GM12878 (cell line): Measurements from ENCODE around the gene STK16. TPM values are rescaled to one million over a fixed set of nuclear protein-coding genes. Genes with fewer than 3 reads are reported as not detected.

ENCODE experiments used
- BCL11A ChIP-seq: IDR thresholded peaks from 2 replicates; pipeline ENCODE4 v1.6.1; 2011; ENCODE audit warnings: low read depth, low read length
- CBX5 ChIP-seq: sonication (generic); IDR thresholded peaks from 2 replicates; pipeline ENCODE4 v1.6.1; 2016; ENCODE audit warnings: low read depth, moderate library complexity, mild to moderate bottlenecking, inconsistent platforms
- CHD4 ChIP-seq: fragments of 200-600 bp; sonication (generic); IDR thresholded peaks from 2 replicates; pipeline ENCODE4 v1.6.1; 2016; ENCODE audit warnings: mild to moderate bottlenecking
- CREB1 ChIP-seq: IDR thresholded peaks from 2 replicates; pipeline ENCODE4 v1.6.1; 2012; ENCODE audit warnings: low read depth, mild to moderate bottlenecking, inconsistent platforms
- EED ChIP-seq: sonication (generic); IDR thresholded peaks from 2 replicates; pipeline ENCODE4 v1.6.1; 2016; ENCODE audit warnings: antibody characterized with exemption, low read depth
- HCFC1 ChIP-seq: fragments of 150-350 bp; IDR thresholded peaks from 2 replicates; pipeline ENCODE4 v1.6.1; 2014; ENCODE audit warnings: low read length
- IKZF2 ChIP-seq, 2 experiments: fragments of 450-650 bp; IDR thresholded peaks; 2 replicates each; pipeline ENCODE4 v1.6.1; 2017; ENCODE audit warnings: mild to moderate bottlenecking in 2 of 2, moderate library complexity in 2 of 2
- JUND ChIP-seq: IDR thresholded peaks from 2 replicates; pipeline ENCODE4 v1.6.1; 2012; ENCODE audit warnings: low read depth, mild to moderate bottlenecking, low read length, improper control_type of control experiment, moderate library complexity
- KAT2A ChIP-seq: conservative IDR thresholded peaks from 2 replicates; pipeline ENCODE4 v1.6.1; 2011; ENCODE audit warnings: low read depth, low read length; ENCODE audit not compliant: control insufficient read depth
- MEF2B ChIP-seq: fragments of 450-650 bp; IDR thresholded peaks from 2 replicates; pipeline ENCODE4 v1.6.1; 2018; ENCODE audit warnings: mild to moderate bottlenecking, moderate library complexity; ENCODE audit not compliant: partially characterized antibody, poor library complexity, severe bottlenecking
- MTA2 ChIP-seq: fragments of 450-650 bp; IDR thresholded peaks from 2 replicates; pipeline ENCODE4 v1.6.1; 2016; ENCODE audit warnings: low read depth, mild to moderate bottlenecking, moderate library complexity
- MYB ChIP-seq: fragments of 150-350 bp; IDR thresholded peaks from 2 replicates; pipeline ENCODE4 v1.6.1; 2014; ENCODE audit warnings: mild to moderate bottlenecking, low read depth, low read length, borderline replicate concordance
- PKNOX1 ChIP-seq: fragments of 450-650 bp; IDR thresholded peaks from 2 replicates; pipeline ENCODE4 v1.6.1; 2016; ENCODE audit warnings: mild to moderate bottlenecking
- POLR2AphosphoS2 ChIP-seq: IDR thresholded peaks from 2 replicates; pipeline ENCODE4 v1.6.1; 2011; ENCODE audit warnings: low read depth, mild to moderate bottlenecking, low read length, improper control_type of control experiment, moderate library complexity
- RB1 ChIP-seq: fragments of 450-650 bp; formaldehyde crosslinking; IDR thresholded peaks from 2 replicates; pipeline ENCODE4 v1.6.1; 2017; ENCODE audit warnings: mild to moderate bottlenecking, borderline replicate concordance
- RELA ChIP-seq: fragments of 450-650 bp; IDR thresholded peaks from 2 replicates; pipeline ENCODE4 v1.8.0; 2014; ENCODE audit warnings: borderline replicate concordance; ENCODE audit not compliant: partially characterized antibody
- REST ChIP-seq: IDR thresholded peaks from 2 replicates; pipeline ENCODE4 v1.6.1; 2012; ENCODE audit warnings: mild to moderate bottlenecking, low read depth, low read length
- RFX5 ChIP-seq: IDR thresholded peaks from 2 replicates; pipeline ENCODE4 v1.6.1; 2011; ENCODE audit warnings: low read depth, low read length, improper control_type of control experiment
- RUNX3 ChIP-seq: IDR thresholded peaks from 2 replicates; pipeline ENCODE4 v1.6.1; 2012; ENCODE audit warnings: low read length, inconsistent platforms
- SMAD1 ChIP-seq: fragments of 450-650 bp; IDR thresholded peaks from 2 replicates; pipeline ENCODE4 v1.6.1; 2018; ENCODE audit warnings: mild to moderate bottlenecking, low read depth; ENCODE audit not compliant: partially characterized antibody
- STAT1 ChIP-seq: fragments of 450-650 bp; conservative IDR thresholded peaks from 2 replicates; pipeline ENCODE4 v1.6.1; 2014; ENCODE audit warnings: antibody characterized with exemption, mild to moderate bottlenecking
- SUPT20H ChIP-seq: IDR thresholded peaks from 2 replicates; pipeline ENCODE4 v1.6.1; 2011; ENCODE audit warnings: low read depth, mild to moderate bottlenecking, low read length, moderate library complexity, borderline replicate concordance; ENCODE audit not compliant: control insufficient read depth
- YY1 ChIP-seq: IDR thresholded peaks from 2 replicates; pipeline ENCODE4 v1.6.1; 2011; ENCODE audit warnings: low read depth, mild to moderate bottlenecking, low read length
- ZBTB33 ChIP-seq: fragments of 450-650 bp; IDR thresholded peaks from 2 replicates; pipeline ENCODE4 v1.6.1; 2017; ENCODE audit warnings: mild to moderate bottlenecking
- ZSCAN29 ChIP-seq: fragments of 450-650 bp; IDR thresholded peaks from 2 replicates; pipeline ENCODE4 v1.6.1; 2017; ENCODE audit warnings: mild to moderate bottlenecking, moderate library complexity
- polyA plus RNA-seq, 11 experiments: library from polyadenylated mRNA; depleted of rRNA in 4 of 11; unstranded in 6 of 11; stranded (reverse) in 5 of 11; fragments of >200 nt; fragmentation: Nextera tagmentation in 4 of 11; fragmentation: Illumina TruSeq in 1 of 11; extraction: Ambion mirVana in 4 of 11; extraction: Trizol in 1 of 11; gene quantifications; 1 replicate in 1 of 11; 2 replicates in 10 of 11; pipeline versions ENCODE4 v1.2.1 to v1.2.3, GENCODE V29; 2011 to 2016; ENCODE audit warnings: inconsistent platforms in 2 of 11, missing spikeins in 2 of 11, low read depth in 1 of 11
- total RNA-seq, 4 experiments: library from RNA; depleted of rRNA in 3 of 4; stranded (reverse); fragments of >200 nt in 3 of 4; fragmentation: Illumina TruSeq in 1 of 4; extraction: Trizol in 1 of 4; gene quantifications; 2 replicates each; pipeline versions ENCODE4 v1.2.1 to v1.2.3, GENCODE V29; 2013 to 2021

STK16 gene
- total and polyA plus RNA-seq, 10 of the 15 experiments (the other 5 are each of a cell fraction or from before 2014, with no cell fraction given) = 4.3 to 50.1 (median 17.9) TPM

- TF ChIP-seq ZBTB33 = no peak
- no peak for TF ChIP-seq HCFC1
- peak; percentile 90 to 93 for TF ChIP-seq IKZF2 (IDR thresholded peaks at IDR 0.05)
- peak; percentile 90; the same call in 1 of the 2 replicates for TF ChIP-seq RB1
- peak; percentile 62; the same call in 1 of the 2 replicates for TF ChIP-seq MTA2
- TF ChIP-seq MYB = no peak
- TF ChIP-seq KAT2A = no peak
- no peak for TF ChIP-seq REST
- no peak for TF ChIP-seq ZSCAN29
- TF ChIP-seq EED = peak; percentile 84
- TF ChIP-seq SUPT20H = no peak
- TF ChIP-seq CHD4 = no peak
- TF ChIP-seq POLR2AphosphoS2 = no peak
- no peak for TF ChIP-seq BCL11A
- TF ChIP-seq RFX5 = 0 out of 2 replicates have a peak, but pooled peaks have one; percentile 7
- TF ChIP-seq SMAD1 = no peak
- TF ChIP-seq YY1 = peak; percentile 78
- peak; percentile 91 for TF ChIP-seq RELA
- no peak; the same call in 1 of the 2 replicates for TF ChIP-seq PKNOX1
- TF ChIP-seq STAT1 = no peak
- TF ChIP-seq RUNX3 = peak; percentile 59
- TF ChIP-seq CBX5 = no peak
- TF ChIP-seq CREB1 = no peak
- TF ChIP-seq JUND = no peak
- TF ChIP-seq MEF2B = peak; percentile 6
Measured at GRCh38 chr2:219277703-219278654, 32.7 kb downstream of the STK16 start (continued).
